HCT116 (cell line): ENCODE measurements around the gene SLC7A5. TPM values are rescaled to one million over a fixed set of nuclear protein-coding genes. Genes with fewer than 3 reads are reported as not detected.
"Not testable (repeated sequence)": the region's sequence is repeated elsewhere in the genome, so short reads cannot be mapped to it uniquely, and the experiment has no call there.

ENCODE experiments used
- ATAC-seq: fragments of 200-7000 bp; cut with Tn5 transposase; 2 replicates; pipeline ENCODE4 v1.9.1; 2020; ENCODE audit warnings: mild to moderate bottlenecking, moderate library complexity
- BruUV-seq: library from RNA; stranded (reverse); fragments of 400-500 nt; replicated peaks from 2 replicates; lab custom pipeline; 2021; lab: Mats Ljungman, UMichigan
- CTCF ChIA-PET: fragments of 300-600 bp; sonication (Branson Sonifier 250); formaldehyde crosslinking; loops from one replicate; lab custom pipeline; 2021; ENCODE audit warnings: antibody characterized with exemption; lab: Charles Lee
- POLR2A ChIA-PET: fragments of 300-600, 350-600 bp; sonication (Branson Sonifier 250); formaldehyde crosslinking; loops from one replicate; lab custom pipeline; 2021; ENCODE audit warnings: antibody characterized with exemption; lab: Charles Lee
- RAD21 ChIA-PET, 2 experiments: fragments of 300-600 bp; sonication (Branson Sonifier 250); formaldehyde crosslinking; loops; one replicate each; lab custom pipeline; 2023; ENCODE audit warnings: low total read pairs in 2 of 2; ENCODE audit not compliant: uncharacterized antibody in 2 of 2, unreplicated experiment in 2 of 2, low non-redundant PET in 1 of 2; lab: Charles Lee
- DNase-seq: peaks from one replicate; pipeline ENCODE4 v3.0.0-alpha.2; 2010; ENCODE audit warnings: low read depth, low spot score
- H2AFZ ChIP-seq: fragments of 200-600 bp; shearing (Covaris generic), sonication (generic); 2 replicates; pipeline ENCODE4 v1.6.1; 2017; ENCODE audit warnings: low read depth, mixed run types, mixed read lengths, antibody characterized with exemption, low read length; ENCODE audit not compliant: poor library complexity, severe bottlenecking
- H3K27ac ChIP-seq: 2 replicates; pipeline ENCODE4 v1.5.1; 2012; ENCODE audit warnings: low read depth, low read length
- H3K27me3 ChIP-seq: fragments of 200-600 bp; sonication (generic); 2 replicates; pipeline ENCODE4 v1.6.1; 2016; ENCODE audit warnings: mixed run types, low read length, mixed read lengths; ENCODE audit not compliant: insufficient read depth
- H3K36me3 ChIP-seq, 2 experiments: fragments of 200-500 bp in 1 of 2; fragments of 200-600 bp in 1 of 2; sonication (Bioruptor generic) in 1 of 2; sonication (generic) in 1 of 2; 2 replicates each; pipeline versions ENCODE4 v1.5.1 to v1.6.1; 2014 to 2016; ENCODE audit warnings: low read length in 2 of 2, inconsistent platforms in 1 of 2, mixed read lengths in 1 of 2, mixed run types in 1 of 2; ENCODE audit not compliant: insufficient read depth in 2 of 2, control insufficient read depth in 1 of 2
- H3K4me1 ChIP-seq, 2 experiments: fragments of 200-600 bp in 1 of 2; sonication (generic) in 1 of 2; 2 replicates each; pipeline versions ENCODE4 v1.5.1 to v1.6.1; 2012 to 2017; ENCODE audit warnings: low read length in 2 of 2, inconsistent platforms in 1 of 2, mild to moderate bottlenecking in 1 of 2, mixed read lengths in 1 of 2, mixed run types in 1 of 2, moderate library complexity in 1 of 2; ENCODE audit not compliant: insufficient read depth in 2 of 2, control insufficient read depth in 1 of 2
- H3K4me2 ChIP-seq: fragments of 200-600 bp; sonication (generic); 2 replicates; pipeline ENCODE4 v1.6.1; 2017; ENCODE audit warnings: mixed run types, low read length, mixed read lengths
- H3K4me3 ChIP-seq, 2 experiments: fragments of 200-600 bp in 1 of 2; sonication (generic) in 1 of 2; replicated peaks in 1 of 2; 2 replicates each; pipeline ENCODE4 v1.5.1; 2011 to 2016; ENCODE audit warnings: low read length in 2 of 2, control low read depth in 1 of 2, low read depth in 1 of 2, mild to moderate bottlenecking in 1 of 2, mixed read lengths in 1 of 2, mixed run types in 1 of 2
- H3K79me2 ChIP-seq: fragments of 200-600 bp; sonication (generic); 2 replicates; pipeline ENCODE4 v1.6.1; 2017; ENCODE audit warnings: mild to moderate bottlenecking, mixed run types, low read length, moderate library complexity, mixed read lengths; ENCODE audit not compliant: insufficient read depth
- H3K9ac ChIP-seq: fragments of 200-600 bp; sonication (generic); 2 replicates; pipeline ENCODE4 v1.6.1; 2016; ENCODE audit warnings: low read length, mixed read lengths
- H3K9me2 ChIP-seq: fragments of 200-600 bp; sonication (generic), shearing (Covaris generic); 2 replicates; pipeline ENCODE4 v1.6.1; 2017; ENCODE audit warnings: mixed run types, mild to moderate bottlenecking, moderate library complexity; ENCODE audit not compliant: insufficient read depth
- H3K9me3 ChIP-seq, 2 experiments: fragments of 200-500 bp in 1 of 2; fragments of 200-600 bp in 1 of 2; sonication (Bioruptor generic) in 1 of 2; sonication (generic) in 1 of 2; 2 replicates each; pipeline ENCODE4 v1.6.1; 2014 to 2017; ENCODE audit warnings: low read length in 2 of 2, mixed read lengths in 2 of 2, inconsistent platforms in 1 of 2, low read depth in 1 of 2, mild to moderate bottlenecking in 1 of 2, mixed run types in 1 of 2, moderate library complexity in 1 of 2; ENCODE audit not compliant: control insufficient read depth in 1 of 2, insufficient read depth in 1 of 2
- H4K20me1 ChIP-seq: fragments of 200-600 bp; sonication (generic), shearing (Covaris generic); 2 replicates; pipeline ENCODE4 v1.6.1; 2017; ENCODE audit warnings: mixed run types, mild to moderate bottlenecking, moderate library complexity; ENCODE audit not compliant: insufficient read depth
- intact Hi-C: fragments of 100-400 bp; cut with micrococcal nuclease; formaldehyde crosslinking; loops from 2 replicates; pipeline ENCODE4 v1.10.0; 2022
- total RNA-seq: library from RNA; stranded (reverse); gene quantifications from one replicate; pipeline ENCODE4 v1.2.1, GENCODE V29; 2021; ENCODE audit not compliant: unreplicated experiment

SLC7A5 gene
- total RNA-seq, 1 experiment from 2014 or later, result 482 TPM

DNA sequence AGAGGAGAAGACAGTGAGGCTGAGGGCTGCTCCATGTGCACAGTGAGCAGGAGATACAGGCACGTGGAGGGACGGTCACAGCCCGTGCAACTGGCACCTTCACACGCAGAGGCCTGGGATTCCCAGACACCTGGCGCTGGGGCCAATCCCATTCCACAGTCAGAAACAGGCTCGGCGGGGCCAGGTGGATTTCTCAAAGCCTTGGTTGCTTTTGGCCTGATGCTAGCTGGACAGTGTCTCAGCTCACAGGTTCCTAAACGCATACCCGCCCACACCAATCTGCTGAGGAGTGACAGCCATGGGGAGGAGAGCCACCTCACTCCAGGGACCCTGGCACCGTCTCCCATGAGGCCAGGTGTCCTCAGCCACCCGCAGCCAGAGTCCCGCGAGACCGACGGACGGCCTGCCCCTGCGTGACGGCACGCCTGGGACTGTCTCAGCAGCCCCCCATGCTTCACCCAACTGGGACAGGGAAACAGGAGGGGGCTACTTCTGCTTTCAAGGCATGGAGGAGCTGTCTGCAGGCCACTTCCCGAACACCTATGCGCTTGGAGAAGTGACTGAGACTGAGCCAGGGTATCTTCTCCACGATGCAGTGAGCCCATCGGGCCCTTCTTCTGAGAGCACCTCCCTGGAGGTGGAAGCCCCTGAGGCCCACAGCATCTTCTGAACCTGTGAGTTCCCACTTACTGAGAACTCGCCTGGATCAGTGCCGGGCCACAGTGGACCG lies 6.5 kb downstream of the SLC7A5 start:
- H2AFZ ChIP-seq, RAD21 ChIA-PET, H3K9me2 ChIP-seq, H3K9me3 ChIP-seq, H3K9ac ChIP-seq, H3K4me3 ChIP-seq, ATAC-seq, intact Hi-C loops, H3K4me2 ChIP-seq, DNase-seq, H3K27me3 ChIP-seq, BruUV-seq: not testable (repeated sequence)
- CTCF ChIA-PET, result interaction anchor here (2.1 kb wide), 1 partner anchor 13 kb away, joined by 5 read pairs; no protein-coding TSS in a partner anchor
- peak overlapping the region; percentile 28; the same call in 1 of the 2 replicates for H3K27ac ChIP-seq
- peaks cover 99% of the 10 kb centered on the region for H3K79me2 ChIP-seq
- peaks cover 4 to 34% of the 10 kb centered on the region in 2 experiments; a peak in 2 of 4 replicates for H3K36me3 ChIP-seq
- H4K20me1 ChIP-seq, result peaks cover 39% of the 10 kb centered on the region; the same call in 1 of the 2 replicates
- H3K4me1 ChIP-seq, result peaks cover 26 to 55% of the 10 kb centered on the region in 2 experiments
- POLR2A ChIA-PET, result interaction anchor here (1.5 kb wide), 1 partner anchor 10 kb away, joined by 5 read pairs; no protein-coding TSS in a partner anchor

GRCh38 chr16:87861300-87862099 lies 7.8 kb downstream of the SLC7A5 start:
- H3K4me3 ChIP-seq, intact Hi-C loops, H3K27me3 ChIP-seq, ATAC-seq, DNase-seq, H3K9me3 ChIP-seq, H3K9ac ChIP-seq, RAD21 ChIA-PET, H2AFZ ChIP-seq, BruUV-seq, H3K9me2 ChIP-seq: not testable (repeated sequence)
- peaks cover 99% of the 10 kb centered on the region for H3K79me2 ChIP-seq
- H4K20me1 ChIP-seq, result peaks cover 39% of the 10 kb centered on the region; the same call in 1 of the 2 replicates
- ChIA-PET POLR2A (interaction anchor here (1.5 kb wide), 1 partner anchor 8 kb away, joined by 5 read pairs; no protein-coding TSS in a partner anchor), CTCF (interaction anchor here (2.1 kb wide), 1 partner anchor 12 kb away, joined by 5 read pairs; no protein-coding TSS in a partner anchor)
- peaks cover 4 to 37% of the 10 kb centered on the region in 2 experiments; a peak in 2 of 4 replicates for H3K36me3 ChIP-seq
- H3K4me1 ChIP-seq, result peaks cover 15 to 42% of the 10 kb centered on the region in 2 experiments
- H3K4me2 ChIP-seq, result peak overlapping the region; percentile 24
- H3K27ac ChIP-seq, result peak overlapping the region; percentile 51
